ENCODE measurements around the gene PP2D1. TPM values are rescaled to one million over a fixed set of nuclear protein-coding genes. Genes with fewer than 3 reads are reported as not detected.

PP2D1 gene
- total and polyA plus RNA-seq, 9 of the 15 experiments (the other 6 are each of a cell fraction or from before 2014, with no cell fraction given): 0.07 to 0.10 TPM; not detected in 7

GRCh38 chr3:20022954-20023622 lies 11.0 kb upstream of the PP2D1 start:
- WGBS (ENCODE audit: insufficient coverage, low coverage, missing lambda C conversion rate): 7% methylated on average over 2 of the region's 2 CpGs
- Histone ChIP-seq H3K9ac (ENCODE audit: insufficient read depth in 1 of 2, low read depth in 2 of 2, low read length in 2 of 2) (peak overlapping the region in 1 of 2 experiments; percentile 54; a peak in 2 of 4 replicates), H3K9me3 (replicated peaks; ENCODE audit: control insufficient read depth, insufficient read depth, low read depth, low read length) (no peaks in the 10 kb centered on the region), H3K27ac (ENCODE audit: extremely low read depth, low read depth, low read length) (peak overlapping the region; percentile 66), H3K9me1 (ENCODE audit: control insufficient read depth, insufficient read depth, low read length) (no peaks in the 10 kb centered on the region), H3K36me3 (ENCODE audit: control insufficient read depth, insufficient read depth, low read length) (no peaks in the 10 kb centered on the region), H3K4me2 (ENCODE audit: insufficient read depth, low read length) (peak overlapping the region; percentile 54), H3K79me2 (ENCODE audit: control insufficient read depth, insufficient read depth, low read length) (no peaks in the 10 kb centered on the region), H3K4me1 (replicated peaks in 1 of 2; ENCODE audit: control insufficient read depth in 2 of 2, insufficient read depth in 2 of 2, low read length in 2 of 2) (peaks cover 15 to 24% of the 10 kb centered on the region in 2 experiments; a peak in 4 of 5 replicates), H4K20me1 (replicated peaks; ENCODE audit: control insufficient read depth, insufficient read depth, low read length) (no peaks in the 10 kb centered on the region), H2AFZ (ENCODE audit: low read depth, low read length) (peak overlapping the region; percentile 82), H3K27me3 (ENCODE audit: control insufficient read depth in 2 of 2, insufficient read depth in 2 of 2, low read length in 2 of 2) (no peaks in the 10 kb centered on the region), H3K4me3 (no peak overlapping the region)
- no TSS peak for BruUV-seq (replicated peaks)
- ChIA-PET CTCF (ENCODE audit: low intra/inter-chr PET ratio) (no interaction called here), POLR2A (interaction anchor here (0.5 to 3.6 kb wide), 17 partner anchors 9 to 319 kb away, joined by 3 to 15 read pairs (median 4); partner anchors contain the start of gene RAB5A)
- peak; percentile 94 for ATAC-seq
- peak; percentile 96 for FAIRE-seq
- in situ Hi-C loops (cut with MboI) (no loop called here), intact Hi-C loops (cut with micrococcal nuclease) (loop anchor here (1.0 to 5.0 kb wide), 2 partner anchors 18 to 76 kb away; partner anchors contain the start of gene RAB5A)
- peak; percentile 83 to 96 (median 90) for DNase-seq (ENCODE audit: extremely low read depth in 1 of 4, low spot score in 3 of 4)
- TF ChIP-seq SMAD1 (IDR thresholded peaks at IDR 0.05; ENCODE audit: low read depth, low read length, partially characterized antibody) (peak; percentile 87), ZBED1 (IDR thresholded peaks at IDR 0.05) (peak; percentile 74; the same call in 1 of the 2 replicates), TAF9B (IDR thresholded peaks at IDR 0.05; ENCODE audit: partially characterized antibody) (peak; percentile 60), BRF1 (IDR thresholded peaks at IDR 0.05; ENCODE audit: borderline replicate concordance, extremely low read depth, insufficient read length) (no peak), HOXB6 (CRISPR knock-in tag; IDR thresholded peaks at IDR 0.05; ENCODE audit: borderline replicate concordance) (no peak), BACH1 (tag; IDR thresholded peaks at IDR 0.05) (peak; percentile 66; the same call in 1 of the 2 replicates), CBX3 (IDR thresholded peaks at IDR 0.05; ENCODE audit: borderline replicate concordance in 1 of 2, low read length in 2 of 2) (peak in 1 of 2 experiments; percentile 89; a peak in 1 of 3 replicates), TEAD2 (tag; IDR thresholded peaks at IDR 0.05) (peak; percentile 83), ZC3H8 (IDR thresholded peaks at IDR 0.05) (no peak), ZEB2 (IDR thresholded peaks at IDR 0.05) (peak; percentile 89), TAL1 (IDR thresholded peaks at IDR 0.05) (peak; percentile 99), MECOM (CRISPR knock-in tag; IDR thresholded peaks at IDR 0.05) (peak; percentile 95), ZFP36 (IDR thresholded peaks at IDR 0.05; ENCODE audit: low read depth, low read length, partially characterized antibody) (peak; percentile 70), DPF2 (IDR thresholded peaks at IDR 0.05) (peak; percentile 100), GATAD2B (IDR thresholded peaks at IDR 0.05; ENCODE audit: borderline replicate concordance) (peak; percentile 94), NR2C2 (CRISPR knock-in tag; IDR thresholded peaks at IDR 0.05) (no peak), NR2C2 (tag; IDR thresholded peaks at IDR 0.05) (0 out of 2 replicates have a peak, but pooled peaks have one; percentile 7), HDAC3 (IDR thresholded peaks at IDR 0.05; ENCODE audit: borderline replicate concordance, partially characterized antibody) (peak; percentile 96)
- TF ChIP-seq, protein P1, sequence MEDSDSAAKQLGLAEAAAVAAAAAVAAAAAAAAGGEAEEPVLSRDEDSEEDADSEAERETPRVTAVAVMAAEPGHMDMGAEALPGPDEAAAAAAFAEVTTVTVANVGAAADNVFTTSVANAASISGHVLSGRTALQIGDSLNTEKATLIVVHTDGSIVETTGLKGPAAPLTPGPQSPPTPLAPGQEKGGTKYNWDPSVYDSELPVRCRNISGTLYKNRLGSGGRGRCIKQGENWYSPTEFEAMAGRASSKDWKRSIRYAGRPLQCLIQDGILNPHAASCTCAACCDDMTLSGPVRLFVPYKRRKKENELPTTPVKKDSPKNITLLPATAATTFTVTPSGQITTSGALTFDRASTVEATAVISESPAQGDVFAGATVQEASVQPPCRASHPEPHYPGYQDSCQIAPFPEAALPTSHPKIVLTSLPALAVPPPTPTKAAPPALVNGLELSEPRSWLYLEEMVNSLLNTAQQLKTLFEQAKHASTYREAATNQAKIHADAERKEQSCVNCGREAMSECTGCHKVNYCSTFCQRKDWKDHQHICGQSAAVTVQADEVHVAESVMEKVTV (CRISPR knock-in tag; IDR thresholded peaks at IDR 0.05): no peak
- TF ChIP-seq, protein P2, sequence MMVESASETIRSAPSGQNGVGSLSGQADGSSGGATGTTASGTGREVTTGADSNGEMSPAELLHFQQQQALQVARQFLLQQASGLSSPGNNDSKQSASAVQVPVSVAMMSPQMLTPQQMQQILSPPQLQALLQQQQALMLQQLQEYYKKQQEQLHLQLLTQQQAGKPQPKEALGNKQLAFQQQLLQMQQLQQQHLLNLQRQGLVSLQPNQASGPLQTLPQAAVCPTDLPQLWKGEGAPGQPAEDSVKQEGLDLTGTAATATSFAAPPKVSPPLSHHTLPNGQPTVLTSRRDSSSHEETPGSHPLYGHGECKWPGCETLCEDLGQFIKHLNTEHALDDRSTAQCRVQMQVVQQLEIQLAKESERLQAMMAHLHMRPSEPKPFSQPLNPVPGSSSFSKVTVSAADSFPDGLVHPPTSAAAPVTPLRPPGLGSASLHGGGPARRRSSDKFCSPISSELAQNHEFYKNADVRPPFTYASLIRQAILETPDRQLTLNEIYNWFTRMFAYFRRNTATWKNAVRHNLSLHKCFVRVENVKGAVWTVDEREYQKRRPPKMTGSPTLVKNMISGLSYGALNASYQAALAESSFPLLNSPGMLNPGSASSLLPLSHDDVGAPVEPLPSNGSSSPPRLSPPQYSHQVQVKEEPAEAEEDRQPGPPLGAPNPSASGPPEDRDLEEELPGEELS (CRISPR knock-in tag; IDR thresholded peaks at IDR 0.05; ENCODE audit: borderline replicate concordance): no peak

Data from K562 (cell line).